ENCODE data around the gene EOLA1. TPM values are rescaled to one million over a fixed set of nuclear protein-coding genes. Genes with fewer than 3 reads are reported as not detected.
"Not testable (repeated sequence)": the region's sequence is repeated elsewhere in the genome, so short reads cannot be mapped to it uniquely, and the experiment has no call there.

EOLA1 gene
- total RNA-seq, 2 donors from 2014 or later = 66.3 to 72.5 TPM

GRCh38 chrX:149504915-149505651 lies 35.7 kb upstream of the EOLA1 start, which contains the start of gene IDS:
Gene IDS (minus strand): TSS chrX:149505306. CDS start chrX:149505137, 169 bp downstream.
- Mint-ChIP-seq H3K27me3 (no peaks in the 10 kb centered on the region), H3K27ac (no peak within 1 kb of the TSS), H3K4me1 (peaks cover 25% of the 10 kb centered on the region), H3K36me3 (ENCODE audit: low read depth) (peaks cover 7% of the 10 kb centered on the region), H3K4me3 (peak within 1 kb of the TSS; percentile 93)
- H3K9me3 ChIP-seq (ENCODE audit: control insufficient read depth, low read length, poor library complexity, severe bottlenecking) = no peaks in the 10 kb centered on the region
- ATAC-seq (peak; percentile 73), DNase-seq (peak; percentile 75 to 80 (median 78))

GRCh38 chrX:149505671-149506070 lies 35.1 kb upstream of the EOLA1 start:
- Mint-ChIP-seq H3K27me3 (no peaks in the 10 kb centered on the region), H3K36me3 (ENCODE audit: low read depth) (peaks cover 7% of the 10 kb centered on the region), H3K4me3 (peak overlapping the region; percentile 93), H3K27ac (no peak overlapping the region), H3K4me1 (peaks cover 20% of the 10 kb centered on the region)
- DNase-seq = no peak
- ATAC-seq = no peak
- H3K9me3 ChIP-seq (ENCODE audit: control insufficient read depth, low read length, poor library complexity, severe bottlenecking) = no peaks in the 10 kb centered on the region

GRCh38 chrX:149506349-149506748 lies 34.5 kb upstream of the EOLA1 start:
- Mint-ChIP-seq H3K4me3 (no peak overlapping the region), H3K27ac (no peak overlapping the region), H3K27me3 (no peaks in the 10 kb centered on the region), H3K36me3 (ENCODE audit: low read depth) (peaks cover 7% of the 10 kb centered on the region), H3K4me1 (peaks cover 16% of the 10 kb centered on the region)
- DNase-seq (no peak), ATAC-seq (no peak)
- no peaks in the 10 kb centered on the region for H3K9me3 ChIP-seq (ENCODE audit: control insufficient read depth, low read length, poor library complexity, severe bottlenecking)

GRCh38 chrX:149508467-149508866 lies 32.3 kb upstream of the EOLA1 start:
- no peak overlapping the region for H3K27ac Mint-ChIP-seq
- no peaks in the 10 kb centered on the region for H3K9me3 ChIP-seq (ENCODE audit: control insufficient read depth, low read length, poor library complexity, severe bottlenecking)
- no peak overlapping the region for H3K4me3 Mint-ChIP-seq
- no peaks in the 10 kb centered on the region for H3K27me3 Mint-ChIP-seq
- peaks cover 5% of the 10 kb centered on the region for H3K36me3 Mint-ChIP-seq (ENCODE audit: low read depth)
- peaks cover 15% of the 10 kb centered on the region for H3K4me1 Mint-ChIP-seq
- DNase-seq (no peak), ATAC-seq (no peak)

GRCh38 chrX:149510386-149510785 lies 30.4 kb upstream of the EOLA1 start:
- ATAC-seq = no peak
- no peak overlapping the region for H3K4me3 Mint-ChIP-seq
- DNase-seq = no peak
- H3K36me3 Mint-ChIP-seq (ENCODE audit: low read depth) = no peaks in the 10 kb centered on the region
- H3K27me3 Mint-ChIP-seq = no peaks in the 10 kb centered on the region
- H3K4me1 Mint-ChIP-seq = peaks cover 5% of the 10 kb centered on the region
- H3K9me3 ChIP-seq (ENCODE audit: control insufficient read depth, low read length, poor library complexity, severe bottlenecking) = no peaks in the 10 kb centered on the region
- H3K27ac Mint-ChIP-seq = peak overlapping the region; percentile 37

- H3K27me3 Mint-ChIP-seq = no peaks in the 10 kb centered on the region
- H3K4me3 Mint-ChIP-seq = no peak overlapping the region
- no peak for ATAC-seq
- DNase-seq = no peak
- no peaks in the 10 kb centered on the region for H3K9me3 ChIP-seq (ENCODE audit: control insufficient read depth, low read length, poor library complexity, severe bottlenecking)
- no peaks in the 10 kb centered on the region for H3K36me3 Mint-ChIP-seq (ENCODE audit: low read depth)
- H3K27ac Mint-ChIP-seq = peak overlapping the region; percentile 37
- H3K4me1 Mint-ChIP-seq = peaks cover 4% of the 10 kb centered on the region
Measured at GRCh38 chrX:149511081-149511480, 29.7 kb upstream of the EOLA1 start.

- Mint-ChIP-seq H3K27me3 (no peaks in the 10 kb centered on the region), H3K4me3 (no peak overlapping the region), H3K27ac (no peak overlapping the region), H3K4me1 (peaks cover 4% of the 10 kb centered on the region), H3K36me3 (ENCODE audit: low read depth) (no peaks in the 10 kb centered on the region)
- H3K9me3 ChIP-seq (ENCODE audit: control insufficient read depth, low read length, poor library complexity, severe bottlenecking) = no peaks in the 10 kb centered on the region
- peak; percentile 94 for ATAC-seq
- peak; percentile 33 to 49 (median 46) for DNase-seq
Measured at GRCh38 chrX:149512225-149512885, 28.5 kb upstream of the EOLA1 start.

GRCh38 chrX:149513825-149514428 lies 26.9 kb upstream of the EOLA1 start:
- no peak overlapping the region for H3K4me3 Mint-ChIP-seq
- no peaks in the 10 kb centered on the region for H3K27me3 Mint-ChIP-seq
- H3K27ac Mint-ChIP-seq = peak overlapping the region; percentile 67
- ATAC-seq = no peak
- no peaks in the 10 kb centered on the region for H3K36me3 Mint-ChIP-seq (ENCODE audit: low read depth)
- H3K9me3 ChIP-seq (ENCODE audit: control insufficient read depth, low read length, poor library complexity, severe bottlenecking) = no peaks in the 10 kb centered on the region
- no peak for DNase-seq
- H3K4me1 Mint-ChIP-seq = peaks cover 4% of the 10 kb centered on the region

- DNase-seq (no peak), ATAC-seq (no peak)
- Mint-ChIP-seq H3K36me3 (ENCODE audit: low read depth) (no peaks in the 10 kb centered on the region), H3K27ac (no peak overlapping the region), H3K4me1 (peaks cover 12% of the 10 kb centered on the region), H3K27me3 (no peaks in the 10 kb centered on the region), H3K4me3 (no peak overlapping the region)
- H3K9me3 ChIP-seq (ENCODE audit: control insufficient read depth, low read length, poor library complexity, severe bottlenecking) = no peaks in the 10 kb centered on the region
Measured at GRCh38 chrX:149515954-149516602, 24.7 kb upstream of the EOLA1 start.

- H3K9me3 ChIP-seq (ENCODE audit: control insufficient read depth, low read length, poor library complexity, severe bottlenecking) = no peaks in the 10 kb centered on the region
- no peak for ATAC-seq
- Mint-ChIP-seq H3K27me3 (no peaks in the 10 kb centered on the region), H3K4me3 (no peak overlapping the region), H3K36me3 (ENCODE audit: low read depth) (no peaks in the 10 kb centered on the region), H3K4me1 (peaks cover 15% of the 10 kb centered on the region), H3K27ac (peak overlapping the region; percentile 59)
- DNase-seq = no peak
Measured at GRCh38 chrX:149516604-149517003, 24.2 kb upstream of the EOLA1 start.

- DNase-seq (no peak), ATAC-seq (no peak)
- Mint-ChIP-seq H3K27ac (peak overlapping the region; percentile 59), H3K27me3 (no peaks in the 10 kb centered on the region), H3K4me1 (peaks cover 19% of the 10 kb centered on the region), H3K4me3 (no peak overlapping the region), H3K36me3 (ENCODE audit: low read depth) (no peaks in the 10 kb centered on the region)
- H3K9me3 ChIP-seq (ENCODE audit: control insufficient read depth, low read length, poor library complexity, severe bottlenecking) = no peaks in the 10 kb centered on the region
Measured at GRCh38 chrX:149517308-149517707, 23.5 kb upstream of the EOLA1 start.

- Mint-ChIP-seq H3K27ac (no peak overlapping the region), H3K4me1 (peaks cover 19% of the 10 kb centered on the region), H3K27me3 (no peaks in the 10 kb centered on the region), H3K4me3 (no peak overlapping the region), H3K36me3 (ENCODE audit: low read depth) (no peaks in the 10 kb centered on the region)
- no peak for ATAC-seq
- H3K9me3 ChIP-seq (ENCODE audit: control insufficient read depth, low read length, poor library complexity, severe bottlenecking) = no peaks in the 10 kb centered on the region
- DNase-seq = no peak
Measured at GRCh38 chrX:149518236-149518635, 22.6 kb upstream of the EOLA1 start.

GRCh38 chrX:149520636-149521277 lies 20.1 kb upstream of the EOLA1 start:
- not testable (repeated sequence) for ATAC-seq; DNase-seq; H3K9me3 ChIP-seq (ENCODE audit: control insufficient read depth, low read length, poor library complexity, severe bottlenecking); H3K36me3 Mint-ChIP-seq (ENCODE audit: low read depth); H3K27me3 Mint-ChIP-seq
- Mint-ChIP-seq H3K27ac (peak overlapping the region; percentile 85), H3K4me3 (peak overlapping the region; percentile 82), H3K4me1 (peaks cover 19% of the 10 kb centered on the region)

Data from T-helper 17 cell (primary cell).